Epidermal melanocyte (primary cell): ENCODE data around the gene ANHX.
"Not testable (repeated sequence)": the region's sequence is repeated elsewhere in the genome, so short reads cannot be mapped to it uniquely, and the experiment has no call there.

Experiments used
- DNase-seq: peaks from one replicate; pipeline ENCODE4 v3.0.0; 2011; ENCODE audit warnings: low spot score; ENCODE audit not compliant: insufficient read length

ANHX gene

GRCh38 chr12:133235401-133236112, at the start of gene ANHX:
Gene ANHX (minus strand): TSS chr12:133235877. CDS start chr12:133234356, 1,521 bp downstream.
- no peak for DNase-seq

- not testable (repeated sequence) for DNase-seq
These were observed 29.0 kb upstream of the ANHX start for GRCh38 chr12:133264668-133265067.

GRCh38 chr12:133264173-133264572, 28.5 kb upstream of the ANHX start:
- DNase-seq, result no peak

- DNase-seq, result no peak
These were observed 20.6 kb upstream of the ANHX start for GRCh38 chr12:133256321-133256720.

- DNase-seq, result not testable (repeated sequence)
These were observed 20.2 kb upstream of the ANHX start for GRCh38 chr12:133255833-133256232.

DNA sequence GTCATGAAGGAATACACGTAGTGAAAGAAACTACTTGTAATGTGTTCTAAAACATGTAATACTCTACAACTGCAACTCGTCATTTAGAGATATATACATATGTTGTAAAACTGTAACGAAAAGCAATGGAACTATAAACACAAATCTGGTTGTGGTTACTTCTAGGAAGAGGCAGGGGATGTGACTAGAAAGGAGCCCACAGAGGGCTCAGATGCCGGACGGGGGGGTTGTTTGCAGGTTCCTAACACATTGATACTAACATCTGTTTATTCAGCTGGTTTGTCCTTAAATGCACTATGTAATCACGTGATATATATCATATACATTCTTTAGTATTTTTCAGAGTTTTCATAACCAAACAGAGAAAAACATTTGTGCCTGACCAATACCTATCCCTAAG, 16.1 kb upstream of the ANHX start:
- DNase-seq, result no peak

DNA sequence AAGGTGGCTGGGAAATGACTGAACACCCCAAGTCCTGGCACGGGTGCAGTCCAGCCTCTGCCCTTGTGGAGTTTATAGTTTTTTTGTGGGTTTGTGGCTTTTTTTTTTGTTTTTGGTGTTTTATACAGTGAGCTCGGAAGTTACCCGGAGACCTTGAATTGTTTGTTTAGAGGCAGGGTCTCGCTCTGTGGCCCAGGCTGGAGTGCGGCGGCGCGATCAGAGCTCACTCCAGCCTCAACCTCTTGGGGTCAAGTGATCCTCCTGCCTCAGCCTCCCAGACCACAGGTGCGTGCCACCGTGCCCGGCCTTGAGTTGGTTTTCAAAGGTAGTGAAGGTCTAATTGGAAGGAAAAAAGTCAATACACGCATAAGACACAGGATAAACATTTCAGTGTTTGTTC, 879 bp upstream of the ANHX start:
- DNase-seq, result no peak

DNA sequence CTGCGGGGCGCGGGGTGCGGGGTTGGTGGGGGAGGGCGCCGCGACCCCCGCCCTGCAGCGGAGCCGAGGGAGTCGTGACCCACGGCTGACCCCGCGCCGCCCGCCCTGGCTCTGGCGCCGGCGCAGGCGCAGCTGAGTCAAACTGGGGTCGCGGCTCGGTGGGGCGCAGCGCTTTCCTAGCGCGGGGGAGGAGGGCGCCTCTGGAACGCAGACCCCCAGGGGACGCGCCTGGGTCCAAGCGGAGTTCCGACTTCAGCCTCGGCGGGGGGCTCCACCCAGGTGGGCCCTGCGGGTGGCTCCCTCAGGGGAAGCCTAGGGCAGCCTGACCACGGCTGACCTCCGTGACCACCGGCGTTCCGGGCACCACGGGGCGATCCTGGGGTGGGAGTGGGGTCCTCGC, 467 bp upstream of the ANHX start:
- DNase-seq, result no peak

DNA sequence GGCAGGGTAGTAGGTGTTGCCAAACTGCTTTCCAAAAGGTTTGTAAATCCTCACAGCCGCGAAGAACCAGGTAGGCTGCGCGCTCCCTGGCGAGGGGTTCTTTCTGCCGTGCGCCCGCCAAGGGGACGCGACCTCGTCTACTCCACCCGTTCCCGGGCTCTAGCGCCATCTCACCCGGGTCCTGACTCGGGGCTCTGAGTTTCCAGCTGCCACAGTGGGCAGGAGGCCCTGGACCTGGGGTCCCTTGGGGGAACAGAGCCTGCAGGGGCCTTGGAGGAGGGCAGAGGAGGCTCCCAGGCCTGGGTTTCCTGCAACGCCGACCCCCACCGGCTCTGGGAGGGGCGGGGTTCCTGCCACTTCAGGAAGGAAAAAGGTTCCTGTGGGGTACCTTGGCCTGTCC, 706 bp downstream of the ANHX start:
- no peak for DNase-seq

DNA sequence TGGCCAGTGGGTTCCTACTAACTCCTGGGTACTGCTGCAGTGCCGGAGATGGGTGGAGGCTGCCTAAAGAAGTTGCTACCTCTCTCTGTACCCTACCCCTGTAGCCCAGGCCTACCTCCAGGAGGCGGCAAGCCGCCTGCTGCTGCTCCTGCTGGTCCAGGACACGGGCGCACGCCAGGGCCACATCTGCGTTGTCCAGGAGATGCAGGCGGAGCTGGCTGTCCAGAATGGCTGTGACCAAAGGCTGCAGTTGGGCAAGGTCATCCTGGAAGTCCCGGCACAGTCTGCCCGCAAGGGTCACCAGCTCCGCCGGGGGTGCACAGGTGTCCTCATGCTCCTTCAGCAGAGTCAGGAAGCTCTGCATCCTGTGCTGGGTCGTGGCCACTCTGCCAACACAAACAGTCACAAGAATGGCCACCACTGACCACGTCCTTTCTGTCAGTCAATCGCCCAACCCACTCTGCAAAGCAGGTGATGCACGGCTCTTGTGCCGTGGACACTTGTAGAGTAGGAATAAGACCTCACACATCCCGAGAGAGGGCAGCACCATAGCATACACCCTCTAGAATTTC, 1.6 kb downstream of the ANHX start:
- DNase-seq, result no peak

DNA sequence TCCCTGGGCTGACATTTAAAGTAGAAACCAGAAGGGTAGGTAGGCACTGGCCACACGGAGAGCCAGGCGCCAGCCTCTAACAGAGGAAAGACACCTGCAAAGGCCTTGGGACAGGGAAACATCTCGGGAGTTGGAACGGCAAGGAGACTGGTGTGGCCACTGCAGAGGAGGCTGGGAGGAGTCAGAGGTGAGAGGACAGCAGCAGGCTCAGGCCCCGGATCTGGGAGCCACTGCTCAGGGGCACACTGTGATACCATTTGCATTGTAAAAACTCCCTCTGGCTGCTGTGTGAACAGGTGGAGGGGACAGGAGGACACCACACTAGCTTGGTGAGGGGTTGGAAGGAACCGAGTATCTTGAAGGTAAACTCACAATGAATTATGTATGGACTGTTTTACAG, 2.7 kb downstream of the ANHX start:
- no peak for DNase-seq

DNA sequence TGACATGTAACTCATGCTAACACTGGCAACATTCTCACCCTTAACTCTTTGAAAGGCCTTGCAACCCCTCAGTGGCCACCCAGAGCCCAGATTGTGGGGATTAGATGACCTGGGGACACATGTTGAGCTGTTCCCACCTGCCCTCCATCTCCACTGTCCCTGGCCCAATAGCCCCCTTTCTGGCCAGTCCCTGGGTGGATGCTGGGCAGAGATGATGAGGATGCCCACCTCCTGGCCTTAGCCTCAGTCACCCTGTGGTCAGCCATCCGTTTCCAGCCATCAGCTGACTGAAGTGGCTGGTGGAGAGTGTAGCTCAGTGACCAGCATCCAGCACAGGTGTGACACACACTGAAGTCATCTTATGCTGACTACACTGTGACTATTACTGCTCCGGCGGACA, 4.7 kb downstream of the ANHX start:
- no peak for DNase-seq

DNA sequence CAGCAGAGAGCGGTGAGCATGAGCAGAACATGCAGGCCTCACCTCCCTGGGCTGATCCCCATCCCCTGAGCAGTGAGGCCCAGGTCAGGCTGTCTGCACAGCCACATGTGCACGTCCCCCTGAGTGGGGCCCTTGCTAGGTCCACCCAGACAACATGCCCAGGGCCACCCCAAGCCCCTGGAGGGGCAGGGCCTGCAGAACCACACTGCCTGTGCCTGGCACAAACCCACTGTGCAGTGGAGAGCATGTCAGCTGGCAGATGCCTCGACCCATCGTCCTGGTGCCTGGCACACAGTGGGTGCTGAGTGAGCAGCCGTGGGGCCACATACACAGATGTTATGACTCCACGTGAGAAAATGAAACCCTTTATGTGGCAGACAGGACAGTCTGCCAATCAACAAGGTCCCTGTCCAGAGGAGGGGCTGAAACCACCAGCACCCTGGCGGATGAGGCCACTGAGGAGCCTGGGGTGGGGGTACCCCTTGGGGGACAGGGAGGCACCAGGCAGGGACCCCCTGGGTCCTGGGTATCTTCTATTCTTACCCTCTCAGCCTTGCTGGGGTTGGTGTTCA, 8.3 kb downstream of the ANHX start:
- DNase-seq, result no peak

GRCh38 chr12:133226690-133227089, 9.0 kb downstream of the ANHX start:
- no peak for DNase-seq

- no peak for DNase-seq
These were observed 10.2 kb downstream of the ANHX start for GRCh38 chr12:133225527-133225926.

- DNase-seq, result no peak
These were observed 13.5 kb downstream of the ANHX start for GRCh38 chr12:133222211-133222610.

DNA sequence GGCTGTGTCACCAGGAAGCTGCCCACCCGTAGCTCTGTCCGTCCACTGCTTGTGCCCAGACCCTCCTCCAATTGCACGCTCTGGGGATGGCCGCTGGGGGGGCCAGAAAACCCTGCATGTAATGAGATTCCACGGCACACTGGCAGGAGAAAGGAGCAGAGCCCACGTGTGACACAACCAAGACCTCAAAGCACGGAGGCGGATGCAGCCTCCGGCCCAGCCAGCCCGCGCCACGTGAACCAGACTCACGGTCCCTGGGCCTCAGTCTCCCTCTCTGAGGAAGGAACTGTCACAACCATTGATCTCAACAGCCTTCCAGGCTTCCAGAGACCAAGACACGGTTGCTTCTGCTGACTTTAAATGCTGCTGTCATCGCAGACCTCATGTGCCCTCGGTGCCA, 14.4 kb downstream of the ANHX start:
- no peak for DNase-seq

- DNase-seq, result no peak
These were observed 15.2 kb downstream of the ANHX start for GRCh38 chr12:133220521-133220920.

DNA sequence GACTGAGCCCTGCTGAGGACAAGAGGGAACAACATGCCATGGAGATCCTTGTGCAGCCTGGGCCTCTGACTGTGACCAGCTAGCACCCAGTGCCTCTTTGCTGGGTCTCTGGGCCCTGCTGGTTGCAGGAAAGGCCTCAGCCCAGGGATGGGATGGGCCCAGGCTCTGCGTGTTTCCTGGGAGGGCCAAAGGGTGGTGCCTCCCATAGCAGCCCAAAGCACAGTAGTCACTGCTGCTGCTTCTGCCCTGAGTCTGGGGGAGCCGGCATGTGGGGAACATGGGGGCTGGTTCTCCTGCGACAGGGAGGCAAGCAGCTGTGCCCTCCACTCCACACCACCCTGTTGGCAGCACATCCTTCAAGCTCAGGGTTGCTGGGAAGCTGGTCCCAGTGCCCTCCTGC, 18.5 kb downstream of the ANHX start:
- no peak for DNase-seq

DNA sequence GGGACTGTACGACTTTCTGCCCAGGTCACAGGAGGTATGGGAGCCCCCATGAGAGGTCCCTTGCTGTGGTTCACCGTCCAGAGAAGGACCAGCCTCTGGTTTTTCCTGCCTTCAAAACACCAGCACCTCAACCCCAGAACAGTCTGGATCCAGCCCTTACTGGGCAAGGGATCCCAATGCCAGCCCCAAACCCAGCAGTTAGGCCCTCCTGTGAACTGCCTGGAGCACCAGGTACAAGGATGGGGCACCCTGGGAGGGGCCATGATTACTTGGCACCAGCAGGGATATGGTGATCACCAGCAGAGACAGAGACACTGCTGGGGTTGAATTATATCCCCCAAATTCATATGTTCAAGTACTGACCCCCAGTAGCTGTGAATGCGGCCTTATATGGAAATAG, 20.0 kb downstream of the ANHX start:
- DNase-seq, result no peak

DNA sequence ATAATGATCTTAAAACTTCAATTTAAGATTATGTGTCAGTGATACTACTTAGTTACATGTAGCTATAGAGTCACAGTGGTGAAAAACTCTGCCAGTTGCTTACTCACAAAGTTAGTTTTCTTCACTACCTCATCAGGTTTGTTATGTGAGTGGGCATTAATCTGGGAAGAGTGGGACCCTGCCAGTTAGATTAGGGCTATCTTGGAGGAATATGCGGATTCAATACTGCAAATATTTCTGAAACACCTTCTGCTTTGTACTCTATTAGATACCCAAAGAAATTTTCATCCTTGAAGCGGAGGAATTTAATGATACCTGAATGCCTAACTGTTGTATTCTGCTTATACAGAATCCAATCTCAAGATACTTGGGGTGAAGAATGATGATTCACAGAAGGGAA, 29.3 kb downstream of the ANHX start:
- no peak for DNase-seq

GRCh38 chr12:133204264-133204603, 31.4 kb downstream of the ANHX start:
- DNase-seq, result no peak
